Stimulated activated naive B cell treated with anti-CD40 and anti-IgM and Interleukin-4, amounts not matched to agents 10 μg/mL and 1 μg/mL and 100 μg/mL, for 72 hours (primary cell): ENCODE measurements around the gene MAN2B2.
"Not testable (repeated sequence)": the region's sequence is repeated elsewhere in the genome, so short reads cannot be mapped to it uniquely, and the experiment has no call there.

Experiments used
- ATAC-seq, 2 donors: fragments of 150-1000 bp; cut with Tn5 transposase; replicated peaks; 2 replicates each; pipeline ENCODE4 v1.10.0; 2021; ENCODE audit warnings: moderate library complexity in 1 of 2
- DNase-seq: peaks from one replicate; pipeline ENCODE4 v3.0.0; 2021
- H3K27ac Mint-ChIP-seq: one replicate; pipeline ENCODE4 v1.8.0; 2022; ENCODE audit warnings: mild to moderate bottlenecking, mixed read lengths
- H3K27me3 Mint-ChIP-seq, 2 donors: one replicate each; pipeline ENCODE4 v1.8.0; 2022; ENCODE audit warnings: mixed read lengths in 2 of 2
- H3K36me3 Mint-ChIP-seq, 2 donors: one replicate each; pipeline ENCODE4 v1.8.0; 2022; ENCODE audit warnings: mixed read lengths in 2 of 2, mild to moderate bottlenecking in 1 of 2
- H3K4me1 Mint-ChIP-seq, 2 donors: one replicate each; pipeline ENCODE4 v1.8.0; 2022; ENCODE audit warnings: mixed read lengths in 2 of 2, mild to moderate bottlenecking in 1 of 2
- H3K4me3 Mint-ChIP-seq, 2 donors: one replicate each; pipeline ENCODE4 v1.8.0; 2022; ENCODE audit warnings: mild to moderate bottlenecking in 2 of 2, mixed read lengths in 2 of 2, moderate library complexity in 1 of 2
- H3K9me3 Mint-ChIP-seq, 2 donors: one replicate each; pipeline ENCODE4 v1.8.0; 2022; ENCODE audit warnings: mixed read lengths in 2 of 2, mild to moderate bottlenecking in 1 of 2

The MAN2B2 gene

DNA sequence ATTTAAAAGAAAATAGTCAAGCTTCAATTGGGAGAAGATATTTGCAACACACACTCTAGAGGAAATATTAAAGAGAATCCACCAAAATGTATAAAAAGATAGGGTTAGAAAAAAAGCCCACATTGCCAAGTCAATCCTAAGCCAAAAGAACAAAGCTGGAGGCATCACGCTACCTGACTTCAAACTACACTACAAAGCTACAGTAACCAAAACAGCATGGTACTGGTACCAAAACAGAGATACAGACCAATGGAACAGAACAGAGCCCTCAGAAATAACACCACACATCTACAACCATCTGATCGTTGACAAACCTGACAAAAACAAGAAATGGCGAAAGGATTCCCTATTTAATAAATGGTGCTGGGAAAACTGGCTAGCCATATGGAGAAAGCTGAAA lies 79.2 kb downstream of the MAN2B2 start:
- Mint-ChIP-seq H3K27me3 (peaks cover 0 to 15% of the 10 kb centered on the region in 2 donors), H3K4me1 (peaks cover 5 to 11% of the 10 kb centered on the region in 2 donors)
- H3K27ac Mint-ChIP-seq, H3K4me3 Mint-ChIP-seq, H3K9me3 Mint-ChIP-seq, ATAC-seq, DNase-seq, H3K36me3 Mint-ChIP-seq: not testable (repeated sequence)

DNA sequence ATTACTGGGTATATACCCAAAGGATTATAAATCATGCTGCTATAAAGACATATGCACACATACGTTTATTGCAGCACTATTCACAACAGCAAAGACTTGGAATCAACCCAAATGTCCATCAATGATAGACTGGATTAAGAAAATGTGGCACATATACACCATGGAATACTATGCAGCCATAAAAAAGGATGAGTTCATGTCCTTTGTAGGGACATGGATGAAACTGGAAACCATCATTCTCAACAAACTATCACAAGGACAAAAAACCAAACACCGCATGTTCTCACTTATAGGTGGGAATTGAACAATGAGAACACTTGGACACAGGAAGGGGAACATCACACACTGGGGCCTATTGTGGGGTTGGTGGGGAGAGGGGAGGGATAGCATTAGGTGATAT lies 80.3 kb downstream of the MAN2B2 start:
- not testable (repeated sequence) for H3K36me3 Mint-ChIP-seq, ATAC-seq, H3K4me3 Mint-ChIP-seq, H3K27ac Mint-ChIP-seq, DNase-seq, H3K9me3 Mint-ChIP-seq
- Mint-ChIP-seq H3K4me1 (peaks cover 8 to 20% of the 10 kb centered on the region in 2 donors), H3K27me3 (peaks cover 7 to 25% of the 10 kb centered on the region in 2 donors)

- H3K36me3 Mint-ChIP-seq, result peaks cover 2 to 4% of the 10 kb centered on the region in 2 donors
- no peak for ATAC-seq
- H3K4me1 Mint-ChIP-seq, result peaks cover 8 to 20% of the 10 kb centered on the region in 2 donors
- peaks cover 0 to 3% of the 10 kb centered on the region in 2 donors for H3K9me3 Mint-ChIP-seq
- H3K4me3 Mint-ChIP-seq, result no peak overlapping the region
- no peak for DNase-seq
- peaks cover 13 to 32% of the 10 kb centered on the region in 2 donors for H3K27me3 Mint-ChIP-seq
- no peak overlapping the region for H3K27ac Mint-ChIP-seq
Measured at GRCh38 chr4:6655924-6656323, 80.9 kb downstream of the MAN2B2 start.

- ATAC-seq, result no peak
- Mint-ChIP-seq H3K4me1 (peaks cover 8 to 20% of the 10 kb centered on the region in 2 donors), H3K27ac (no peak overlapping the region), H3K9me3 (peaks cover 0 to 3% of the 10 kb centered on the region in 2 donors), H3K27me3 (peaks cover 26 to 47% of the 10 kb centered on the region in 2 donors), H3K4me3 (no peak overlapping the region), H3K36me3 (peaks cover 2 to 4% of the 10 kb centered on the region in 2 donors)
- no peak for DNase-seq
Measured at GRCh38 chr4:6657242-6658208, 82.5 kb downstream of the MAN2B2 start.

DNA sequence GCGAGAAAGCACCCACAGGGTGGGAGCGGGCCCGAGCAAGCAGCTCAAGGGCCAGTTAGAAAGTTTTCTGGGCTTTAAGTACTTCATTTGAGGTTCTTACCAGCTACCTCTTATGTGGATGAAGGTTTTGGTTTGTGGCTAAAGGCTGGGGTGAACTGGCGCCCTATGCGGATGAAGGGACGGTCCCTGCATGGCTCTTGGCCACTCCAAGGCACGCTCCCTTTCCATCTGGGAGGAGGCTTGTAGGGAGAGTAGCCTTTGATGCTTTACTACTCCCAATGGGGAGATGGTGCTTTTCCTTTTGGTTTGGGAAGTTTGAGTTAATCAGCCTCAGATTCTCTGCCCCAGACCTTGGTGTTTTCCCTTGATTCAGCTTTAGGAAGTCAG lies 83.2 kb downstream of the MAN2B2 start:
- H3K27ac Mint-ChIP-seq, result no peak overlapping the region
- peaks cover 2 to 4% of the 10 kb centered on the region in 2 donors for H3K36me3 Mint-ChIP-seq
- DNase-seq (no peak), ATAC-seq (peak; percentile 45 to 55)
- H3K9me3 Mint-ChIP-seq, result peaks cover 0 to 3% of the 10 kb centered on the region in 2 donors
- peak overlapping the region; percentile 74 to 86 for H3K4me3 Mint-ChIP-seq
- peaks cover 33 to 52% of the 10 kb centered on the region in 2 donors for H3K27me3 Mint-ChIP-seq
- H3K4me1 Mint-ChIP-seq, result peaks cover 8 to 20% of the 10 kb centered on the region in 2 donors

DNA sequence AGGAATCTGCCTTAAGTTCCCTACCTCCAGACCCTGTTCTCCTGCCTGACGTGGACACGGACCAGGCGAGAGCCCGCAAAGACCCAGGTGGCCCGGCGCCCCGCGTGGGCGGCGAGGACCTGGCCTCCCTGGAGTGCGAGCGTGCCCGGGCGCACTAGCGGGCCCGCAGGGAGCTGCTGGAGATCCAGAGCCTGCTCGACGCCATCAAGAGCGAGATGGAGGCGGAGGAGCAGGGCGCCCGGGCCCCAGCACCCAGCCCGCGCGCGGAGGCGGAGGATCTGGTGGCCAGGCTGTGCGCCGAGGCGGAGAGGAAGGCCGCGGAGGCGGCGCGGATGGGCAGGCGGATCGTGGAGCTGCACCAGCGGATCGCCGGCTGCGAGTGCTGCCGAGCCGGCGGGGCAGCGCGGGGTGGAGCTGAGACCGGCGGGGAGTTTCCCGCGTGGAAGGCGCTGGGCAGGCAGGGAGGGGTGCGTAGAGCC lies 83.6 kb downstream of the MAN2B2 start:
- Mint-ChIP-seq H3K27me3 (peaks cover 37 to 53% of the 10 kb centered on the region in 2 donors), H3K36me3 (peaks cover 2 to 4% of the 10 kb centered on the region in 2 donors)

GRCh38 chr4:6659897-6660296 lies 84.9 kb downstream of the MAN2B2 start:
- Mint-ChIP-seq H3K36me3 (peaks cover 2 to 4% of the 10 kb centered on the region in 2 donors), H3K9me3 (no peaks in the 10 kb centered on the region), H3K4me1 (peaks cover 8 to 20% of the 10 kb centered on the region in 2 donors), H3K27me3 (peaks cover 38 to 54% of the 10 kb centered on the region in 2 donors), H3K4me3 (no peak overlapping the region), H3K27ac (no peak overlapping the region)
- no peak for DNase-seq
- ATAC-seq, result no peak

More for the DNA sequence above, 83.6 kb downstream of the MAN2B2 start:
- Mint-ChIP-seq H3K4me1 (peaks cover 8 to 20% of the 10 kb centered on the region in 2 donors), H3K9me3 (peaks cover 0 to 3% of the 10 kb centered on the region in 2 donors), H3K4me3 (peak overlapping the region; percentile 74 to 86), H3K27ac (no peak overlapping the region)
- peak; percentile 81 for ATAC-seq
- peak; percentile 39 for DNase-seq

DNA sequence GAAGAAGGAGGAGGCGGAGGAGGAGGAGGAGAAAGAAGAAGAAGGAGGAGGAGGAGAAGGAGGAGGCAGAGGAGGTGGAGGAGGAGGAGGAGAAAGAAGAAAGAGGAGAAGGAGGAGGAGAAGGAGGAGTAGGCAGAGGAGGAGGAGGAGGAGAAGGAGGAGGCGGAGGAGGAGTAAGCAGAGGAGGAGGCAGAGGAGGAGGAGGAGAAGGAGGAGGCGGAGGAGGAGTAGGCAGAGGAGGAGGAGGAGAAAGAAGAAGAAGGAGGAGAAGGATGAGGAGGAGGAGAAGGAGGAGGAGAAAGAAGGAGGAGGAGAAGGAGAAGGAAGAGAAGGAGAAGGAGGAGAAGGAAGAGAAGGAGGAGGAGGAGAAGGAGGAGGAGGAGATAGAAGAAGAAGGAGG lies 85.4 kb downstream of the MAN2B2 start:
- peaks cover 8 to 20% of the 10 kb centered on the region in 2 donors for H3K4me1 Mint-ChIP-seq
- DNase-seq (no peak), ATAC-seq (no peak)
- no peaks in the 10 kb centered on the region for H3K9me3 Mint-ChIP-seq
- H3K36me3 Mint-ChIP-seq, result peaks cover 2 to 4% of the 10 kb centered on the region in 2 donors
- H3K4me3 Mint-ChIP-seq, result no peak overlapping the region
- H3K27me3 Mint-ChIP-seq, result peaks cover 38 to 54% of the 10 kb centered on the region in 2 donors
- no peak overlapping the region for H3K27ac Mint-ChIP-seq

GRCh38 chr4:6662591-6662990 lies 87.6 kb downstream of the MAN2B2 start:
- Mint-ChIP-seq H3K9me3 (no peaks in the 10 kb centered on the region), H3K4me1 (peaks cover 8 to 20% of the 10 kb centered on the region in 2 donors), H3K27ac (no peak overlapping the region), H3K36me3 (peaks cover 4 to 7% of the 10 kb centered on the region in 2 donors), H3K4me3 (no peak overlapping the region), H3K27me3 (peaks cover 39 to 60% of the 10 kb centered on the region in 2 donors)
- ATAC-seq (no peak), DNase-seq (no peak)

DNA sequence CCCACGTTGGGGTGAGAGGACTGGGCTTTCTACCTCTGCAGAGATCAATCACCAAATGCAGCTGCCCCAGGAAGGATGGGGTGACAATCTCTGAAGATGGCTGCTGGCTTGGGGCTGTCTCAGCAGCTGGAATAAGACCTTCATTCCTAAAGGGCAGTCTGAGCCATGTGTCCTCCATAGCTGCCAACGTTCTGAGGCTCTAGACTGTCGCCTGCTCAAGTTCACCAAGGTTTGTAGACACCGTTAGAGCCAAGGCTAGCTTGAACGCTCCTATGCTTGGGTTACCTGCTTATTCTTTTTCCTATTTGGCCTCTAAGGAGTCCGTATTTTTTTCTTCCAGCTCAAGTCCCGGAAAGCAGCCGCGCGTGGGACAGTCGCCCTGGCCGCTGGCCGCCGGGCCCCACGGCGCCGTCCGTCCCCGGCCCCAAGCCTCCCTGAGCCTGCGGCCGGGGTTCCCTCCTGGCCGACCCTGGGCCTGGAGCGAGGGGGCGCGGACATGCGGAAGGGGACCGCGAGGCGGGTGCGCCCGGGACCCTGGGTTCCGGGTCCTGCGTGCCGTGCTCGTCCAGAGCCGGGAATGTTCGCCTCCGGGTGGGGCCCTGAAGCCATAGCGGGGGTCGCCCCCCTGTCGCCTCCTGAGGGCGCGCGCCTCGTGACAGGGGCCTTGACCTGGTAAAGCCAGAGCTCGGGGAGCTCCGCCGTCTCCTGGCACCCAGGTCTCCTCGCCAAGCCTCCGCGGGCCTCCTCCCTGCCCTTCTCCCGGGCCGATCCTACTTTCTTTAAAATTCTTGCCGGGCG lies 88.8 kb downstream of the MAN2B2 start:
- peaks cover 44 to 54% of the 10 kb centered on the region in 2 donors for H3K27me3 Mint-ChIP-seq
- peaks cover 9% of the 10 kb centered on the region in 2 donors for H3K36me3 Mint-ChIP-seq
- H3K4me3 Mint-ChIP-seq, result peak overlapping the region in 1 of 2 donors; percentile 72
- H3K9me3 Mint-ChIP-seq, result no peaks in the 10 kb centered on the region
- peaks cover 3 to 13% of the 10 kb centered on the region in 2 donors for H3K4me1 Mint-ChIP-seq
- DNase-seq (no peak), ATAC-seq (peak; percentile 13 to 27)
- H3K27ac Mint-ChIP-seq, result no peak overlapping the region

- no peaks in the 10 kb centered on the region for H3K9me3 Mint-ChIP-seq
- no peak overlapping the region for H3K27ac Mint-ChIP-seq
- H3K4me1 Mint-ChIP-seq, result no peaks in the 10 kb centered on the region
- ATAC-seq, result no peak
- H3K4me3 Mint-ChIP-seq, result no peak overlapping the region
- peaks cover 8 to 13% of the 10 kb centered on the region in 2 donors for H3K36me3 Mint-ChIP-seq
- peaks cover 37 to 40% of the 10 kb centered on the region in 2 donors for H3K27me3 Mint-ChIP-seq
- DNase-seq, result no peak
Measured at GRCh38 chr4:6665320-6665654, 90.3 kb downstream of the MAN2B2 start.

DNA sequence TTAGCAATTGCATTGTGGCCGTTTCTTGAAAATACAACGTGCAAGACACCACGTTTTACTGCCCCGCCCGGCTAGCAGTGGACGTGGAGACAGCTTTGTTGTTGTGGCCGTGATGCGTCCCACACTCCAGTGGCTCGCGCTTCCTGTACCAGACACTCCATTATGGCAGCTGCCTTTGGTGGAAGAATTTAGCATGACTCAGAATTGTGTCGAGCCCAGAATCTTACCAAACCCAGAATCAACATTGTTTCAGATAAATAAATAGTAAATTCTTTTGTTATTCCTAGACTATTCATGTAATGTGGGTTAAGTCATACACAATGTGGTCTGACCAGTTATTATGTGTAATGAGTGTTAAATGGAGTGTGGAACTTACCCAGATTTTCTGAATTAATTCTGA lies 93.4 kb downstream of the MAN2B2 start:
- ATAC-seq, result no peak
- H3K36me3 Mint-ChIP-seq, result peaks cover 18 to 19% of the 10 kb centered on the region in 2 donors

GRCh38 chr4:6671648-6672047 lies 96.7 kb downstream of the MAN2B2 start:
- H3K4me3 Mint-ChIP-seq, result no peak overlapping the region
- no peaks in the 10 kb centered on the region for H3K9me3 Mint-ChIP-seq
- peaks cover 0 to 6% of the 10 kb centered on the region in 2 donors for H3K27me3 Mint-ChIP-seq
- H3K36me3 Mint-ChIP-seq, result peaks cover 34 to 44% of the 10 kb centered on the region in 2 donors
- peaks cover 24 to 34% of the 10 kb centered on the region in 2 donors for H3K4me1 Mint-ChIP-seq
- no peak for DNase-seq
- no peak overlapping the region for H3K27ac Mint-ChIP-seq
- ATAC-seq, result no peak

More for the DNA sequence above, 93.4 kb downstream of the MAN2B2 start:
- Mint-ChIP-seq H3K4me3 (no peak overlapping the region), H3K27ac (no peak overlapping the region), H3K9me3 (no peaks in the 10 kb centered on the region), H3K4me1 (peaks cover 2 to 5% of the 10 kb centered on the region in 2 donors), H3K27me3 (peaks cover 9 to 10% of the 10 kb centered on the region in 2 donors)
- DNase-seq, result no peak

GRCh38 chr4:6672131-6672530 lies 97.1 kb downstream of the MAN2B2 start:
- peaks cover 0 to 6% of the 10 kb centered on the region in 2 donors for H3K27me3 Mint-ChIP-seq
- no peak for DNase-seq
- ATAC-seq, result no peak
- peaks cover 34 to 49% of the 10 kb centered on the region in 2 donors for H3K36me3 Mint-ChIP-seq
- no peaks in the 10 kb centered on the region for H3K9me3 Mint-ChIP-seq
- no peak overlapping the region for H3K4me3 Mint-ChIP-seq
- H3K27ac Mint-ChIP-seq, result no peak overlapping the region
- peaks cover 28 to 39% of the 10 kb centered on the region in 2 donors for H3K4me1 Mint-ChIP-seq
